ENCODE measurements around the gene CTNNBIP1.

The CTNNBIP1 gene

DNA sequence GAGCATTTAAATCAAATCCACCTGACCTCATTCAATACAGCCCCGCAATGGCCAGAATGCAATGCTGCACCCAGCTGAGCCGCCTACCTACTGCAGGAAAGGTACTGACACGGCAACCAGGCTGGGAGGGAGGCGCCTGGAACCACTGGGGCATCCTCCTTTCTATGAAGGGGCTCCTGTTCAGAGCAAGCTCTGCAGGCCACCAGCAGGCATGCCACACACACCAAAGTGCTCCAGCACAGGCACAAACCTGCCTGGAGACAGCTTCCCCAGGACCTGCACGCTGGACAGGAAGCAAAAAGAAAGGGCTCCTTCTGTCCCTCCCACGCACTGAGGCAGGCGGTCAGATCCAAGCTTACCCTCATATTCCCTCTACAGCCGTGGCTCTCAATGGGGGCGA is 21.2 kb downstream of the CTNNBIP1 start:
- no peaks in the 10 kb centered on the region for H3K4me1 ChIP-seq
- H3K27me3 ChIP-seq (ENCODE audit: control insufficient read depth, insufficient read depth, low read length), result no peaks in the 10 kb centered on the region
- H3K36me3 ChIP-seq (ENCODE audit: control insufficient read depth, insufficient read depth, low read length), result no peaks in the 10 kb centered on the region
- H2AFZ ChIP-seq, result no peak overlapping the region
- H3K9ac ChIP-seq, result no peak overlapping the region
- H3K4me2 ChIP-seq (ENCODE audit: low read length), result no peak overlapping the region
- H3K27ac ChIP-seq, result no peak overlapping the region
- no peak overlapping the region for H3K4me3 ChIP-seq (ENCODE audit: low read depth, low read length)
- peaks cover 4% of the 10 kb centered on the region for H3K79me2 ChIP-seq
- TF ChIP-seq, protein P1, sequence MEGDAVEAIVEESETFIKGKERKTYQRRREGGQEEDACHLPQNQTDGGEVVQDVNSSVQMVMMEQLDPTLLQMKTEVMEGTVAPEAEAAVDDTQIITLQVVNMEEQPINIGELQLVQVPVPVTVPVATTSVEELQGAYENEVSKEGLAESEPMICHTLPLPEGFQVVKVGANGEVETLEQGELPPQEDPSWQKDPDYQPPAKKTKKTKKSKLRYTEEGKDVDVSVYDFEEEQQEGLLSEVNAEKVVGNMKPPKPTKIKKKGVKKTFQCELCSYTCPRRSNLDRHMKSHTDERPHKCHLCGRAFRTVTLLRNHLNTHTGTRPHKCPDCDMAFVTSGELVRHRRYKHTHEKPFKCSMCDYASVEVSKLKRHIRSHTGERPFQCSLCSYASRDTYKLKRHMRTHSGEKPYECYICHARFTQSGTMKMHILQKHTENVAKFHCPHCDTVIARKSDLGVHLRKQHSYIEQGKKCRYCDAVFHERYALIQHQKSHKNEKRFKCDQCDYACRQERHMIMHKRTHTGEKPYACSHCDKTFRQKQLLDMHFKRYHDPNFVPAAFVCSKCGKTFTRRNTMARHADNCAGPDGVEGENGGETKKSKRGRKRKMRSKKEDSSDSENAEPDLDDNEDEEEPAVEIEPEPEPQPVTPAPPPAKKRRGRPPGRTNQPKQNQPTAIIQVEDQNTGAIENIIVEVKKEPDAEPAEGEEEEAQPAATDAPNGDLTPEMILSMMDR (IDR thresholded peaks at IDR 0.05), result no peak
- no peaks in the 10 kb centered on the region for H3K9me3 ChIP-seq (ENCODE audit: control insufficient read depth, low read length)

DNA sequence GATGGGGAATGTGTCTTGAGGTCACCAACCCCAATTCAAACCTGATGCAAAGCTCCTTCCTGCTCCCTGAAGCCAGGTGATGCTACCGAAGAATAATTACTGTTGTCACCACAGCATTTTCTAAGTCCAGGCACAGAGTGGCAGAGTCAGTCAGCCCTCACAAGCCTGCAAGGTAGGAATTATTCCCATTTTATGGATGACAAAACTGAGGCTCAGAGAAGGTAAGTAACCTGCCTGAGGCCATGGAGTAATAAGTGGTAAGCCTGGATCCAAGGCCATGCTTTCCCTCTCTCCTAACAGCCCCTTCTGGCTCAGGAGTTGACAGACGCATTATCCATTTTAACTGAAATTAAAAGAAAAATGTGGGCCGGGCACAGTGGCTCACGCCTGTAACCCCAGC is 23.0 kb downstream of the CTNNBIP1 start:
- H3K36me3 ChIP-seq (ENCODE audit: control insufficient read depth, insufficient read depth, low read length), result no peaks in the 10 kb centered on the region
- no peaks in the 10 kb centered on the region for H3K4me1 ChIP-seq
- H3K27ac ChIP-seq, result no peak overlapping the region
- H3K9me3 ChIP-seq (ENCODE audit: control insufficient read depth, low read length), result no peaks in the 10 kb centered on the region
- peaks cover 4% of the 10 kb centered on the region for H3K79me2 ChIP-seq
- no peaks in the 10 kb centered on the region for H3K27me3 ChIP-seq (ENCODE audit: control insufficient read depth, insufficient read depth, low read length)
- TF ChIP-seq, protein P1 (IDR thresholded peaks at IDR 0.05), result no peak
- no peak overlapping the region for H3K9ac ChIP-seq
- no peak overlapping the region for H3K4me3 ChIP-seq (ENCODE audit: low read depth, low read length)
- H3K4me2 ChIP-seq (ENCODE audit: low read length), result no peak overlapping the region
- no peak overlapping the region for H2AFZ ChIP-seq

DNA sequence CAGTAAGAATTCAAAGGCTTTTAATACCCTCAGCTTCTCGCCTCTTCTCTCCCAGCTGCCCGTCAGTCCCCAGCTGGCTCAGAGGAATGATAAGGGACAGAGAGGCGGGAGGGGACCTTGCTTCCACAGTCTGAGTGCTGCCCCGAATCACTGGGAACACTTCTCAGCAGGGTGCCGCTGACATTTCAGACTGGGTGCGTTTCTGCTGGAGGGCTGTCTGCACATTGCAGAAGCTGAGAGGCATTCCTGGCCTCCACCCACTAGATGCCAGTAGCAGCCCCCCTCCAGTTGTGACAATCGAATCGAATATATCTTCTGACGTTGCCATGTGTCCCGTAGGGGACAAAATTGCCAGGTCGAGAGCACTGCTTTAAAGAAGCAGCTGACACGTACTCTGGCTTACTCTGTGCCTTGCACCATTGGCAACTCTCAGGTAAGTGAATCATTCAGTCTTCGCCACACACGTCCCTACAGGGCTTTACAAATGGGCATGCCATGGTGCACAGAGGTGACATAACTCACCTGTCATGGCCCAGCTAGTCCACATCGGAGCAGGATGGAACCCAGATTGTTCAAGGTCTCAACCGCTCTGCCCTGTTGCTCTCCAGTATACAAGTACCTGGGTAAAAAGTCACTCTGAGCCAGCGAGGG is 23.9 kb downstream of the CTNNBIP1 start:
- Histone ChIP-seq H3K9ac (no peak overlapping the region), H3K79me2 (peaks cover 2% of the 10 kb centered on the region), H3K4me1 (no peaks in the 10 kb centered on the region), H3K9me3 (ENCODE audit: control insufficient read depth, low read length) (no peaks in the 10 kb centered on the region), H3K27me3 (ENCODE audit: control insufficient read depth, insufficient read depth, low read length) (no peaks in the 10 kb centered on the region), H3K4me2 (ENCODE audit: low read length) (no peak overlapping the region), H3K4me3 (ENCODE audit: low read depth, low read length) (no peak overlapping the region), H3K27ac (no peak overlapping the region), H3K36me3 (ENCODE audit: control insufficient read depth, insufficient read depth, low read length) (no peaks in the 10 kb centered on the region), H2AFZ (no peak overlapping the region)
- TF ChIP-seq, protein P1 (IDR thresholded peaks at IDR 0.05), result no peak

DNA sequence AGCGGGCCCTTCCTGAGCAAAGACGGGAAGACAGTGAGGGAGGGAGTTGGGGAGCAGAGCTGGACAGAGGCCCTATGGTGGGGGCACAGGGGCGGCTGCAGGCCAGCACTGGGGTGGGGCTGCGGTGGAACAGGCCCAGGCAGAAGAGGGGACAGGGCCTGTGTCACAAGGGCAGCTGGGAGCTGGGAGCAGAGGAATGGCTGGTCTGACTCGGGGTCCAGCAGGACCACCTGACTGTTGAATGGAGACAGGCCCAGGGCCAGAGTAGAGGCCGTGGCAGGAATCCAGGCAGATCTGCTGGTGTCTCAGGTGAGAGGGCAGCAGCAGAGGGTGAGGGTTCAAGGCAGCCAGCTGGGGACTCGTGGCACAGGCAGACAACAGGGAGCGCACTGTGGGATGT is 25.3 kb downstream of the CTNNBIP1 start:
- Histone ChIP-seq H3K79me2 (no peaks in the 10 kb centered on the region), H3K9me3 (ENCODE audit: control insufficient read depth, low read length) (no peaks in the 10 kb centered on the region), H2AFZ (no peak overlapping the region), H3K4me1 (no peaks in the 10 kb centered on the region), H3K36me3 (ENCODE audit: control insufficient read depth, insufficient read depth, low read length) (no peaks in the 10 kb centered on the region), H3K27me3 (ENCODE audit: control insufficient read depth, insufficient read depth, low read length) (no peaks in the 10 kb centered on the region), H3K4me3 (ENCODE audit: low read depth, low read length) (no peak overlapping the region), H3K4me2 (ENCODE audit: low read length) (no peak overlapping the region), H3K27ac (no peak overlapping the region), H3K9ac (no peak overlapping the region)
- TF ChIP-seq, protein P1 (IDR thresholded peaks at IDR 0.05), result no peak
